H9 (cell line): ENCODE results near the gene CC2D2A. TPM values are rescaled to one million over a fixed set of nuclear protein-coding genes. Genes with fewer than 3 reads are reported as not detected.

ENCODE experiments used
- DNase-seq: peaks from one replicate; pipeline ENCODE4 v3.0.0-alpha.2; 2017
- H2AFZ ChIP-seq: one replicate; pipeline ENCODE4 v1.6.1; 2013; ENCODE audit warnings: mild to moderate bottlenecking, low read length, control low read depth, moderate library complexity
- H2AK5ac ChIP-seq: 2 replicates; pipeline ENCODE4 v1.6.1; 2013; ENCODE audit warnings: low read length, control low read depth, mixed read lengths; ENCODE audit not compliant: insufficient read length
- H2BK120ac ChIP-seq: one replicate; pipeline ENCODE4 v1.6.1; 2013; ENCODE audit warnings: low read depth, mild to moderate bottlenecking, low read length, control low read depth, inconsistent platforms; ENCODE audit not compliant: poor library complexity, severe bottlenecking
- H2BK12ac ChIP-seq: 2 replicates; pipeline ENCODE4 v1.6.1; 2013; ENCODE audit warnings: low read length, control low read depth, mixed read lengths, low read depth; ENCODE audit not compliant: insufficient read length
- H2BK15ac ChIP-seq: 2 replicates; pipeline ENCODE4 v1.6.1; 2013; ENCODE audit warnings: low read depth, low read length, control low read depth
- H2BK20ac ChIP-seq: one replicate; pipeline ENCODE4 v1.6.1; 2013; ENCODE audit warnings: low read depth, mild to moderate bottlenecking, low read length, control low read depth, inconsistent platforms; ENCODE audit not compliant: poor library complexity, severe bottlenecking
- H2BK5ac ChIP-seq: 2 replicates; pipeline ENCODE4 v1.6.1; 2013; ENCODE audit warnings: low read length, control low read depth, mixed read lengths; ENCODE audit not compliant: insufficient read length
- H3K14ac ChIP-seq: 2 replicates; pipeline ENCODE4 v1.6.1; 2013; ENCODE audit warnings: low read length, control low read depth; ENCODE audit not compliant: insufficient read depth
- H3K18ac ChIP-seq: 2 replicates; pipeline ENCODE4 v1.6.1; 2013; ENCODE audit warnings: low read depth, mild to moderate bottlenecking, mixed read lengths, low read length, control low read depth; ENCODE audit not compliant: insufficient read length
- H3K23ac ChIP-seq: 2 replicates; pipeline ENCODE4 v1.6.1; 2013; ENCODE audit warnings: low read length, control low read depth, mixed read lengths, low read depth; ENCODE audit not compliant: insufficient read length
- H3K23me2 ChIP-seq: 2 replicates; pipeline ENCODE4 v1.6.1; 2013; ENCODE audit warnings: low read depth, mild to moderate bottlenecking, mixed read lengths, low read length, control low read depth; ENCODE audit not compliant: insufficient read length, poor library complexity, severe bottlenecking
- H3K27ac ChIP-seq: 2 replicates; pipeline ENCODE4 v1.5.1; 2013; ENCODE audit warnings: low read length, control low read depth, mixed read lengths, low read depth; ENCODE audit not compliant: insufficient read length
- H3K27me3 ChIP-seq: 2 replicates; pipeline ENCODE4 v1.6.1; 2013; ENCODE audit warnings: low read length, control low read depth, inconsistent platforms; ENCODE audit not compliant: insufficient read depth
- H3K4ac ChIP-seq: 2 replicates; pipeline ENCODE4 v1.6.1; 2013; ENCODE audit warnings: low read depth, mild to moderate bottlenecking, control low read depth, inconsistent platforms, low read length, moderate library complexity
- H3K4me1 ChIP-seq: 2 replicates; pipeline ENCODE4 v1.6.1; 2013; ENCODE audit warnings: low read length, control low read depth, inconsistent platforms; ENCODE audit not compliant: insufficient read depth
- H3K4me2 ChIP-seq: 2 replicates; pipeline ENCODE4 v1.6.1; 2013; ENCODE audit warnings: low read length, control low read depth, mixed read lengths; ENCODE audit not compliant: insufficient read length, insufficient read depth
- H3K56ac ChIP-seq: 2 replicates; pipeline ENCODE4 v1.6.1; 2013; ENCODE audit warnings: low read depth, mild to moderate bottlenecking, mixed read lengths, low read length, control low read depth; ENCODE audit not compliant: insufficient read length
- H3K79me1 ChIP-seq: 2 replicates; pipeline ENCODE4 v1.6.1; 2013; ENCODE audit warnings: low read depth, mild to moderate bottlenecking, moderate library complexity, low read length, control low read depth, inconsistent platforms; ENCODE audit not compliant: insufficient read depth, poor library complexity, severe bottlenecking
- H3K79me2 ChIP-seq: 2 replicates; pipeline ENCODE4 v1.6.1; 2013; ENCODE audit warnings: low read length, control low read depth, inconsistent platforms; ENCODE audit not compliant: insufficient read depth
- H3K9ac ChIP-seq: 2 replicates; pipeline ENCODE4 v1.6.1; 2013; ENCODE audit warnings: low read length, control low read depth, mixed read lengths; ENCODE audit not compliant: insufficient read length; ENCODE audit errors: extremely low read depth
- H3K9me3 ChIP-seq: one replicate; pipeline ENCODE4 v1.6.1; 2013; ENCODE audit warnings: low read depth, low read length, inconsistent platforms; ENCODE audit not compliant: control insufficient read depth
- H3T11ph ChIP-seq: one replicate; pipeline ENCODE4 v1.6.1; 2013; ENCODE audit warnings: mild to moderate bottlenecking, low read length, control low read depth, inconsistent platforms
- H4K20me1 ChIP-seq: one replicate; pipeline ENCODE4 v1.6.1; 2013; ENCODE audit not compliant: control insufficient read depth, insufficient read length, insufficient read depth
- H4K5ac ChIP-seq: 2 replicates; pipeline ENCODE4 v1.6.1; 2013; ENCODE audit warnings: low read depth, mild to moderate bottlenecking, mixed read lengths, low read length, control low read depth; ENCODE audit not compliant: insufficient read length
- H4K8ac ChIP-seq: replicated peaks from 2 replicates; pipeline ENCODE4 v1.6.1; 2013; ENCODE audit warnings: low read length, control low read depth, mixed read lengths, low read depth; ENCODE audit not compliant: insufficient read length
- H4K91ac ChIP-seq: 2 replicates; pipeline ENCODE4 v1.6.1; 2013; ENCODE audit warnings: low read depth, mild to moderate bottlenecking, moderate library complexity, mixed read lengths, low read length, control low read depth; ENCODE audit not compliant: insufficient read length
- H3K27ac Mint-ChIP-seq, 3 experiments: 2 replicates in 2 of 3; 3 replicates in 1 of 3; pipeline ENCODE4 v1.8.0; 2020 to 2021; ENCODE audit warnings: mixed read lengths in 3 of 3, mild to moderate bottlenecking in 1 of 3, moderate library complexity in 1 of 3
- H3K27me3 Mint-ChIP-seq: 2 replicates; pipeline ENCODE4 v1.8.0; 2021; ENCODE audit warnings: low read depth, mild to moderate bottlenecking, moderate library complexity, mixed read lengths
- H3K36me3 Mint-ChIP-seq, 3 experiments: 2 replicates in 2 of 3; 3 replicates in 1 of 3; pipeline ENCODE4 v1.8.0; 2020 to 2021; ENCODE audit warnings: low read depth in 3 of 3, mixed read lengths in 3 of 3; ENCODE audit not compliant: insufficient read depth in 1 of 3
- H3K4me1 Mint-ChIP-seq, 2 experiments: 2 replicates each; pipeline ENCODE4 v1.8.0; 2020; ENCODE audit warnings: mixed read lengths in 2 of 2
- H3K4me3 Mint-ChIP-seq, 2 experiments: 2 replicates in 1 of 2; 3 replicates in 1 of 2; pipeline ENCODE4 v1.8.0; 2020 to 2021; ENCODE audit warnings: mild to moderate bottlenecking in 2 of 2, mixed read lengths in 2 of 2, moderate library complexity in 1 of 2
- H3K9me3 Mint-ChIP-seq, 2 experiments: 2 replicates in 1 of 2; 3 replicates in 1 of 2; pipeline ENCODE4 v1.8.0; 2020; ENCODE audit warnings: mild to moderate bottlenecking in 2 of 2, mixed read lengths in 2 of 2, moderate library complexity in 1 of 2
- WGBS: extraction: QIAGEN DNeasy Blood & Tissue Kit; methylation state at CpG from one replicate; pipeline ENCODE4 v1.1.7; 2013; ENCODE audit warnings: missing lambda C conversion rate, low lambda C conversion rate, mixed read lengths; ENCODE audit not compliant: insufficient read length; ENCODE audit errors: extremely low coverage; 5-methylcytosine and 5-hydroxymethylcytosine counted together
- total RNA-seq: library from RNA; stranded (reverse); gene quantifications from 2 replicates; pipeline ENCODE4 v1.2.1, GENCODE V29; 2021
- TF ChIP-seq, protein P1 (sequence below): fragments of 200-600 bp; sonication (generic); conservative IDR thresholded peaks from 3 replicates; pipeline ENCODE4 v1.8.0; 2021; ENCODE audit warnings: antibody characterized with exemption, mild to moderate bottlenecking

The CC2D2A gene
- total RNA-seq, 1 experiment from 2014 or later = 10.4 TPM

DNA sequence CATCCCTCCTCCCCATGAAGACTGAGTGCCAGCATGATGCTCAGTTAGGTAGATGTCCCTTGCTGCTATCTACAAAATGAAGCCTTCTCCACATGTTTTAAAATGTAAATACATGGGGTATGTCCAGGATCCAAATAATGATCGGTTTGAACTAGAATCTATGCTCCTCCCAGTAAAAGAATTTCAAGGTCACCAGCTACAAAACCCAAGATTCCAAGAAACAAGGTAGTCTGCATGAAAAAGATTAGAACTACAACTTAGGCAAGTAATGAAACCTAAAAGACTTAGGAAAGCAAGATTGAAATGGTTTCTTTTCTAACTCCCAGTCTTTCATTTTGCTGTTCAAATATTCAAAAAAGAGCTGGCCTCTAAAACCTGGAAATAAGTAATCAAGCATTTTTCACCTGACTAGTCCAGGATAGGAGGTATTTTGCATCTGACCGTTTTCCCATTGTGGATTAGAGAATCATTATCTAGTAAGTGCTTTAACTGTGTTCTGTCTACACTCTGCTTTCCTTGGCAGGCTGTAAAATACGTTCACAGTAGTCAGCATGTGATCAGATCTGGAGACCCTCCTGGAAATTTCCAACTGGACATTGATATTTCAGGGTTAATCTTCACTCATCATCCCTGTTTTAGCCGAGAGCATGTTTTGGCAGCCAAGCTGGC, 57.4 kb downstream of the CC2D2A start:
- H2BK5ac ChIP-seq = no peak overlapping the region
- Mint-ChIP-seq H3K4me3 (no peak overlapping the region), H3K36me3 (peaks cover 0 to 5% (median 0%) of the 10 kb centered on the region in 3 experiments; a peak in 3 of 7 replicates), H3K27me3 (no peaks in the 10 kb centered on the region; the same call in 1 of the 2 replicates), H3K27ac (no peak overlapping the region), H3K4me1 (peaks cover 4 to 5% of the 10 kb centered on the region in 2 experiments), H3K9me3 (no peaks in the 10 kb centered on the region)
- no peak overlapping the region for H3K4ac ChIP-seq
- no peak overlapping the region for H3K56ac ChIP-seq
- no peak overlapping the region for H2AFZ ChIP-seq
- H4K91ac ChIP-seq = no peak overlapping the region
- H3K9ac ChIP-seq = no peak overlapping the region
- no peak overlapping the region for H4K5ac ChIP-seq
- no peak overlapping the region for H2BK20ac ChIP-seq
- H3K23me2 ChIP-seq = no peaks in the 10 kb centered on the region
- no CpG with 5 or more reads among the region's 4 CpGs for WGBS
- no peak overlapping the region for H3K14ac ChIP-seq
- no peaks in the 10 kb centered on the region for H3K4me1 ChIP-seq
- H3K4me2 ChIP-seq = no peak overlapping the region
- no peak overlapping the region for H3K23ac ChIP-seq
- no peak overlapping the region for H3T11ph ChIP-seq
- TF ChIP-seq, protein P1, sequence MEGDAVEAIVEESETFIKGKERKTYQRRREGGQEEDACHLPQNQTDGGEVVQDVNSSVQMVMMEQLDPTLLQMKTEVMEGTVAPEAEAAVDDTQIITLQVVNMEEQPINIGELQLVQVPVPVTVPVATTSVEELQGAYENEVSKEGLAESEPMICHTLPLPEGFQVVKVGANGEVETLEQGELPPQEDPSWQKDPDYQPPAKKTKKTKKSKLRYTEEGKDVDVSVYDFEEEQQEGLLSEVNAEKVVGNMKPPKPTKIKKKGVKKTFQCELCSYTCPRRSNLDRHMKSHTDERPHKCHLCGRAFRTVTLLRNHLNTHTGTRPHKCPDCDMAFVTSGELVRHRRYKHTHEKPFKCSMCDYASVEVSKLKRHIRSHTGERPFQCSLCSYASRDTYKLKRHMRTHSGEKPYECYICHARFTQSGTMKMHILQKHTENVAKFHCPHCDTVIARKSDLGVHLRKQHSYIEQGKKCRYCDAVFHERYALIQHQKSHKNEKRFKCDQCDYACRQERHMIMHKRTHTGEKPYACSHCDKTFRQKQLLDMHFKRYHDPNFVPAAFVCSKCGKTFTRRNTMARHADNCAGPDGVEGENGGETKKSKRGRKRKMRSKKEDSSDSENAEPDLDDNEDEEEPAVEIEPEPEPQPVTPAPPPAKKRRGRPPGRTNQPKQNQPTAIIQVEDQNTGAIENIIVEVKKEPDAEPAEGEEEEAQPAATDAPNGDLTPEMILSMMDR = no peak
- no peak overlapping the region for H2BK120ac ChIP-seq
- no peak for DNase-seq
- no peaks in the 10 kb centered on the region for H3K79me2 ChIP-seq
- no peaks in the 10 kb centered on the region for H3K9me3 ChIP-seq
- H3K79me1 ChIP-seq = no peaks in the 10 kb centered on the region
- no peak overlapping the region for H3K27ac ChIP-seq
- H4K8ac ChIP-seq = no peak overlapping the region
- H2BK12ac ChIP-seq = no peak overlapping the region
- H2BK15ac ChIP-seq = no peak overlapping the region
- H3K18ac ChIP-seq = no peak overlapping the region
- no peak overlapping the region for H2AK5ac ChIP-seq
- no peaks in the 10 kb centered on the region for H3K27me3 ChIP-seq
- no peaks in the 10 kb centered on the region for H4K20me1 ChIP-seq
